HG03565 (cell line): ENCODE measurements around the gene TRPM8.

Source experiments
- ATAC-seq: cut with Tn5 transposase; IDR thresholded peaks from one replicate; pipeline ENCODE4 v1.9.1; 2021; ENCODE audit warnings: mild to moderate bottlenecking, moderate library complexity; ENCODE audit not compliant: unreplicated experiment

TRPM8 gene

GRCh38 chr2:233973786-233974185 lies 56.6 kb downstream of the TRPM8 start:
- no peak for ATAC-seq

- ATAC-seq = no peak
Observed at GRCh38 chr2:233974530-233975071, 57.4 kb downstream of the TRPM8 start.

GRCh38 chr2:233976087-233976486 lies 58.9 kb downstream of the TRPM8 start:
- ATAC-seq = no peak

- ATAC-seq = no peak
Observed at GRCh38 chr2:233976690-233977294, 59.6 kb downstream of the TRPM8 start.

- no peak for ATAC-seq
Observed at GRCh38 chr2:233977296-233977837, 60.2 kb downstream of the TRPM8 start.

- ATAC-seq = no peak
Observed at GRCh38 chr2:233979748-233980147, 62.6 kb downstream of the TRPM8 start.

GRCh38 chr2:233980955-233981561 lies 63.9 kb downstream of the TRPM8 start:
- ATAC-seq = no peak

GRCh38 chr2:233981574-233982420 lies 64.6 kb downstream of the TRPM8 start:
- ATAC-seq = no peak

GRCh38 chr2:233982421-233983121 lies 65.4 kb downstream of the TRPM8 start:
- no peak for ATAC-seq

GRCh38 chr2:233983445-233983844 lies 66.3 kb downstream of the TRPM8 start:
- ATAC-seq = no peak

GRCh38 chr2:233988581-233988980 lies 71.4 kb downstream of the TRPM8 start:
- no peak for ATAC-seq

- no peak for ATAC-seq
Observed at GRCh38 chr2:233989221-233989858, 72.2 kb downstream of the TRPM8 start.

GRCh38 chr2:233990261-233990798 lies 73.2 kb downstream of the TRPM8 start:
- ATAC-seq = peak; percentile 65

GRCh38 chr2:233991196-233991595 lies 74.0 kb downstream of the TRPM8 start:
- ATAC-seq = no peak

GRCh38 chr2:233992513-233993217 lies 75.5 kb downstream of the TRPM8 start:
- ATAC-seq = no peak

- ATAC-seq = no peak
Observed at GRCh38 chr2:233993461-233993860, 76.3 kb downstream of the TRPM8 start.

- no peak for ATAC-seq
Observed at GRCh38 chr2:233994151-233994550, 77.0 kb downstream of the TRPM8 start.

GRCh38 chr2:233996000-233996399 lies 78.8 kb downstream of the TRPM8 start:
- no peak for ATAC-seq

- ATAC-seq = no peak
Observed at GRCh38 chr2:233996461-233996860, 79.3 kb downstream of the TRPM8 start.
